HG03064 (cell line): Measurements from ENCODE around the gene KIF26B.
"Not testable (repeated sequence)": the region's sequence is repeated elsewhere in the genome, so short reads cannot be mapped to it uniquely, and the experiment has no call there.

Experiments
- ATAC-seq: cut with Tn5 transposase; IDR thresholded peaks from one replicate; pipeline ENCODE4 v1.9.1; 2021; ENCODE audit warnings: low read depth; ENCODE audit not compliant: unreplicated experiment

KIF26B gene

DNA sequence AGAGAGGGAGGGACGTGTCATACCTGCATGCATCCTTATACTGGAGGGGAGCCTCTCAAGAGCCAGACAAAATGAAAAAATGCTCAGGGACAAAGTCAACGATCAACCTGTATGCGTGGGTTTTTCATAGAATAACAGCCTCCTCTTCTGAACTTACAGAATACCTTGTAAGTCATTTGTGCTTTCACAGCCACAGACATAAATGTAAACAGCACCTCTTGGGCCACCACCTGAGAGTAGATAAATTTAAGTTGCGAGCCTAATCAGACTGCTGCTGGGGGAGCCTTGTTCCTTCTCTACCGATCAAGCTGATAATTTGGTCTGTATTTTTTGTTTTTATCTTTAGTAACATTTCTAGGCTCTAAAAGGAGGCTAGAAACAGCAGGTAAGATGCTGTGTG lies 223.1 kb downstream of the KIF26B start:
- no peak for ATAC-seq

GRCh38 chr1:245378311-245378722 lies 223.5 kb downstream of the KIF26B start:
- ATAC-seq = no peak

DNA sequence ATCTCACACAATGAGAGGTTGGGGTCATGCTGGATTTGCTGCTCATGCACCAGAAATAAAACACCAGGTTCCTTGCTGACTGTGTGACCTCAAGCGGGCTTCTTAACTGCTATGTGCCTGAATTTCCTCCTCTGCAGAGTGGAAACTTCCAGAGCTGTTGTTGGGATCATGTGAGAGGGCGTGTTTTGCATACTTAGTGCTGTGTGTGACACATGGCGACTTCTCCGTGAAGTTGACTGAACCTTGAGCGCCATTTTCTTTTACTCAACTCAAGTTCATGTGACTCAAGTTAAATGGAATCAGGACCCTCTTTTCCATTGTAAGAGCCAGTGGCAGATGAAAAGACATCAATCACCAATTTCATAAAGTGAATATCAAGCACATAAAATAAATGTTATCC lies 224.0 kb downstream of the KIF26B start:
- no peak for ATAC-seq

- no peak for ATAC-seq
Measured at GRCh38 chr1:245380790-245381535, 226.2 kb downstream of the KIF26B start.

- ATAC-seq = no peak
Measured at GRCh38 chr1:245382981-245383380, 228.2 kb downstream of the KIF26B start.

DNA sequence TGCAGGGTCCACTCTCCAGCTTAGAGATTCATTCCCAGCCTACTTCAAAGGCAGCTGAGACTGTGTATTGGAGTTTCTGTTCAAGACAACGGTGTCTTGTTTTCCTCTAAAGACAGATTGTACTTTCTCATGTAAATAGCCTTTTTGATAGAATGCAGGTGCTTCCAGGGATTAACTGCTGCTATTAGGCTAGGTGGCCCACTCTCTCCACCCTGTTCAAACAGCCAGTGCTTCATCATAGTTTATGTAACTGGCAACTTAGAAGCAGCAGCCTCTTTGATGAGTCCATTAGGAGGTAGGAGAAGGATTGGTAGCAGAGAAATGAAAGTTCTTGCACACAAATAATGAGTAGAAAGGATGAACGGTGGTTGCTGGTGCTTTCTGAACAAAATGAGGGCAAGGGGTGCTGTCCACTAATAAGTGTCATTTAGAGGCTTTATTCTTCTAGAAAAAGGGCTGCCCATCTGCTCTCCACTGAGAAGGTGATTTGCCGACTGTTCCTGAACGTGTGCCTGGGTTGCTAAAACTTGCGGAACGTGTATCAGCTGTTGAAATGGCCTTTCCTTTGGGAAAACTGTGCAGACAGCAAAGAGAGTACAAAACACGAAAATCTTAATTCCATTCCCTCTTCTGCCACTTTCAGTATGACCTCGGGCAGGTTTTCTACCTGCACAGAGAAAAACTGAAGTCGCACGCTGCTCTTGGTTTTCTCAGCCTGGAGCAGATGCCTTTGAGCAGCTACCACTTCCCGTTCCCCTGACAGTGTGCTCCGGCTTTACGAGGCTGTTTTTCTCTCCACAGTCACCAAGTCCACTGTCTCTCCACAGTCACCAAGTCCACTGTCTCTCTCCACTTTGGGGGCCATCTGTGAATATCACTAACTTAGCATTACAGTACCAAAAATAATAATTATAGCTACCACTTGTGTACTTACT lies 228.9 kb downstream of the KIF26B start:
- no peak for ATAC-seq

DNA sequence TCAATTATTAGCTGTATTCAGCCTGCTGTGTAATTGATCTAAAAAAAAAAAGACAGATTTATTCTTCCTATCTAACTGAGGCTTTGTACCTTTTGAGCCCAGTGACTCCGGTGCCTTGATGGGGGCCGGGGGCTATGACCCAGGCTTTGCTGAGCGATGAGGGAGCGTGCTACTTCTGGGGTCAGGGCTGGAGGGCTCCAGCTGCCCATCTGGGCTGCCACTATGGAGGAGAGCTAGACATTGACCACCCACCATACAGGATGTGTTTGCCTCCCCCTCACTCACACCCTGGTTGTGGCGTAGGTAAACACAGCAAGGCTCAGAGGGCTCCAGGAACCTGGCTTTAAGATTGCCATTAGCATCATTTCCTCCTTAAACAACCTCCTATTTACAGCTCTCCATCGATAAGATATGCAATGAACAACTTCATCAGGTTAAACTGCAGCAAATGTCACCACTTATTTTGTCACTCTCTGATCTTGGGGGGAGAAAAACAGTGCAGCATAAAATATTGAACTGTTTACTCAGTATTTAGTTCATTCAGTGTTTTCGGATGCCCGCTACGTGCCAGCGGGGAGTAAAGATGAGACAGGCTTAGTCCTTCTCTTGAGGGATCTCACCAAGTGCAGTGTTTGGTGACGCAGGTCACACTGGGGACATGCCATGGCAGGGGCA lies 231.6 kb downstream of the KIF26B start:
- ATAC-seq = no peak

GRCh38 chr1:245388687-245389086 lies 233.9 kb downstream of the KIF26B start:
- no peak for ATAC-seq

DNA sequence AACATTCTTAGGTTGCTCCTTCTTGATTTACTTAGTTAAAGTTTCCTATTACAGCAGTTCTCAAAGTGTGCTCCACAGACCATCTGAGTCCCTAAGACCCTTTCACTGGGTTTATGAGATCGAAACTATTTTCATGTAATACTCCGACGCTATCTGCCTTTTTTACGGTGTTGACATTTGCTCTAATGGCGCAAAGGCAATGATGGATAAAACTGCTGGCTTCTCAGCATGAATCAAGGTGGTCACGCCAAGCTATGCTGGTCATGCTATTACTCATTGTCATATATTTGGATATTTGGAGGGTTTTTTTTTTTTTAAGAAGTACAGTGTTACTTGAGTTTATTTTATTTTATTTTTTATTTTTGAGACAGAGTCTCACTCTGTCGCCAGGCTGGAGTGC lies 235.1 kb downstream of the KIF26B start:
- no peak for ATAC-seq

DNA sequence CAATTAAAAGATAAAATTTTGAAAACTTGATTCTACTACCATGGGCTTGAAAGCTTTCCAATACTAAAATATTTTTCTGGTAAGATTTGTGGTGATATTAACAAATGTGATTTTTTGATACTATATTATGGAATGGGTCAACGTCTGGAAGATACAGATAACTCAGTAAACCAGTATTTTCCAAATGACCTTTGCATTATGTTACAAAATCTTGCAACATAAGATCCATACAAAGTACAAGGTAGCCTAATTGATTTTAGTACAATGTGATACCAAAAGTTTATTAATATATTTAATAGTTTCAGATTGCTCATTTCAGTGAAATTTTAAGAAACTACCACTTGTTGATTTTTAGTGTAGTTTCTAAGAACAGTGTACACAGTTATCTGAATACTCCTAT lies 236.2 kb downstream of the KIF26B start:
- ATAC-seq = no peak

GRCh38 chr1:245393694-245394093 lies 238.9 kb downstream of the KIF26B start:
- no peak for ATAC-seq

DNA sequence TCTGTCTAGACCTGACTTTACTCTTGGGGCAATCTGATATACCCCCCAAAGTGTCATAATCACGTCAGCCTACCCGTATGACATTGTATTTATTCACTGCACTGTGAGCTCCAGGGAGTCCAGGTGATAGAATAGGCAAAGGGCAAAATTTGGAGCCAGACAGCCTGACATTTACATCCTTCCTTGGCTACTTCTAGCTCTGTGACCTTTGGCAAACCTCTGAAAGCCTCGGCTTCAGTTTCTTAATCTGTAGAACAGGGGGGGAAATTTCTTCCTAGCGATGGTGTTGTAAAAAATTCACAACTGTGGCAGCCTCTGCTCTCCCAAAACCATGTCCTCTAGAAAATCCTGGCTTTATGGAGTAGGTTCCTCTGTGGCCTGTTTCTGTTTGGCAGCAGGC lies 240.9 kb downstream of the KIF26B start:
- no peak for ATAC-seq

- ATAC-seq = no peak
Measured at GRCh38 chr1:245396615-245397014, 241.8 kb downstream of the KIF26B start.

DNA sequence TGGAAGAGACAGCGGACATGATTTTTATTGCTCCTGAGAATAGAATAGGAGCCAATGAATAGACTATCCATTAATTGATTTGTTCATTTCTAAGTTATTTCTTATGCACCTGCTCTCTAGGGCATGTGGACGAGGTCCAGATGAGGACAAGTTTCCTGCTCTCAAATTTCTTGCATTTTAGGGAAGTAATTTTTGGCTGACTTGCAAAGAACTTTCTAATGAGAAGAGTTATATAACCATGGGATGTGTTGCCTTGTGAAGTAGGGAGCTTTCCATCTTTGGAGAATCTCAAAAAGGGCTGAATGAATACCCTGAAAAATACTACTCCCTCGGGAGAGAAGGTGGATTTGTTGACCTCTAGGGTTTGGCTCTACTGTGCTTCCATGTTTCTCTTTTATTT lies 243.0 kb downstream of the KIF26B start:
- ATAC-seq = no peak

DNA sequence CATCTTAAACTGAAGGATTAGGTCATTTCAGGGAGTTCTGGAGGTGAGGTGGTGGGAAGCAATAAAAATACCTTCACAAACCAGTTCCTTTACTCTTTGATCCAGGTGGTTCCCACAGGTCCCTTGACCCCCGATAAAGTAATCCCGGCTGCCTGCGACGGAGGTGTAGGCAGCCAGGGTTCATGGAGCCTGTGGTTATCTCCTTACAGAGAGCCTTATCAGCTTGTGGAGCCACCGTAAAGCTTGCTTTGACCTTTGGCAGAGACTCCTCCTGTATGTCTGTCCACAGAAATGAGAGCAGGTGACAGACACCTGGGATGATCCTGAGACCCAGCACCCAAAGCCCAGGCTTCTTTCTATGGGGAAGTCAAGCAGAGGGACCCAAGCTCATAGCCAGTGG lies 243.4 kb downstream of the KIF26B start:
- ATAC-seq = no peak

GRCh38 chr1:245401881-245402587 lies 247.2 kb downstream of the KIF26B start:
- no peak for ATAC-seq

GRCh38 chr1:245402998-245403397 lies 248.2 kb downstream of the KIF26B start:
- ATAC-seq = not testable (repeated sequence)

DNA sequence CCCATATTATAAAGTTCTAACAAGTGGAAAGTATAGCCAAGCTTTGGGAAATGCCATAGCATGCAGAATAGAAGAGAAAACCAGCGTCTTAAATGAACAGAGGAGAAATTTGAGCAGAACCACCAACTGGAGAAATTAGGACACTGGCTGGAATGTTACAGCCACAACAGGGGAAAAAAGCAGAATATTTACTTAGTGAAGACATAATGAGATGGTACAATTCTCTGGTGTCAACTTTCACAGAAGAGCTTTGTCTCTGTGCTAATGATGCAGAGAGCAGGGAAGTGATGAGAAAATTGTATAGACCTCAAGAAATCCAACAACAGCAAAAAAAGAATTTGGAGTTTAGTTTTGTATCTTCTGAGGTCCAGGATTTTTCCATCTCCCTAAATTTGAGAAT lies 249.7 kb downstream of the KIF26B start:
- no peak for ATAC-seq

- ATAC-seq = no peak
Measured at GRCh38 chr1:245404952-245405351, 250.2 kb downstream of the KIF26B start.

GRCh38 chr1:245406426-245406825 lies 251.6 kb downstream of the KIF26B start:
- no peak for ATAC-seq

DNA sequence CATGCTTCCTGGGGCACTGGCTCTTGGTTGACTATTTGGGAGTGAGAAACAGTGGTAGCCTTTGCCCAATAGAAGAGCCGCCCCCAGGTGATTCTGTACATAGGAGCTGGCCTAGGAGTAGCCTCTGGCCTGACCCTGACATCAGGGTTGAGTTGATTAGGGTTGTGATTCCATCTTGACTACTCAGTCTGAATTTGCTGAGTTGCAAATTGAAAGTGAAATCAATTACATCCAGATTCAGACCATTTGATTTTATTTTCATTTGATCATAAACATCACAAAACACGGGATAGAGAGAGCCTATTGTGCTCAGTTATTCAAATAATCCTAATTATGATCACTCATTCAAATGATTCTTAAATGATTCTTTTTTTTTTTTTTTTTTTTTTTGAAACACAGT lies 253.2 kb downstream of the KIF26B start:
- no peak for ATAC-seq
